ENCODE results near the gene SLC12A8.

GRCh38 chr3:125054449-125055329 is 157.9 kb downstream of the SLC12A8 start:
- TF ChIP-seq TAF1 (IDR thresholded peaks at IDR 0.05; ENCODE audit: borderline replicate concordance, low read depth, low read length) (no peak), POLR2A (IDR thresholded peaks at IDR 0.05; ENCODE audit: low read depth, low read length) (no peak)

Measured in GM12892 (cell line).